ENCODE results near the gene EPS8L3.

The EPS8L3 gene

DNA sequence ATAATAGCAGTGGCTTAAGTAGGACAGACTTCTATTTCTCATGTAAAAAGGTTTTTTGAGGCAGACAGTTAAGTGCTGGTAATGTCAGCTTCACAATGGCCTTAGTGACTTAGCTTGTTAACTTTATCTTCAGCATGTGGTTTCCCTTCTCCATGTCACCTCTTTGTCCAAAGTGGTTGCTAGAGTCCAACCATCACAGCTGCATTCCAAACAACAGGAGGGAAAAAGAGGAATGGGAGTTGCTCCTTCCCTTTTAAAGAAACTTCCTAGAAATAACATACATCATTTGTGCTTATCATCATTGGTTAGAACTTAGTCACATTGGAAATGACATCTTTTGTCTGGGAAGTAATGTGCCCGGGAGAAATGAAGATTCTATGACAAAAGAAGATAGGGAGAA, 41.8 kb downstream of the EPS8L3 start:
- no peak for TF ChIP-seq POLR2A (IDR thresholded peaks at IDR 0.05; ENCODE audit: extremely low read depth, insufficient read length)
- TF ChIP-seq MYC (IDR thresholded peaks at IDR 0.05; ENCODE audit: low read depth, low read length): no peak
- TF ChIP-seq, protein P1, sequence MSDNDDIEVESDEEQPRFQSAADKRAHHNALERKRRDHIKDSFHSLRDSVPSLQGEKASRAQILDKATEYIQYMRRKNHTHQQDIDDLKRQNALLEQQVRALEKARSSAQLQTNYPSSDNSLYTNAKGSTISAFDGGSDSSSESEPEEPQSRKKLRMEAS (IDR thresholded peaks at IDR 0.05; ENCODE audit: low read depth, low read length): no peak
- TF ChIP-seq, protein P2, sequence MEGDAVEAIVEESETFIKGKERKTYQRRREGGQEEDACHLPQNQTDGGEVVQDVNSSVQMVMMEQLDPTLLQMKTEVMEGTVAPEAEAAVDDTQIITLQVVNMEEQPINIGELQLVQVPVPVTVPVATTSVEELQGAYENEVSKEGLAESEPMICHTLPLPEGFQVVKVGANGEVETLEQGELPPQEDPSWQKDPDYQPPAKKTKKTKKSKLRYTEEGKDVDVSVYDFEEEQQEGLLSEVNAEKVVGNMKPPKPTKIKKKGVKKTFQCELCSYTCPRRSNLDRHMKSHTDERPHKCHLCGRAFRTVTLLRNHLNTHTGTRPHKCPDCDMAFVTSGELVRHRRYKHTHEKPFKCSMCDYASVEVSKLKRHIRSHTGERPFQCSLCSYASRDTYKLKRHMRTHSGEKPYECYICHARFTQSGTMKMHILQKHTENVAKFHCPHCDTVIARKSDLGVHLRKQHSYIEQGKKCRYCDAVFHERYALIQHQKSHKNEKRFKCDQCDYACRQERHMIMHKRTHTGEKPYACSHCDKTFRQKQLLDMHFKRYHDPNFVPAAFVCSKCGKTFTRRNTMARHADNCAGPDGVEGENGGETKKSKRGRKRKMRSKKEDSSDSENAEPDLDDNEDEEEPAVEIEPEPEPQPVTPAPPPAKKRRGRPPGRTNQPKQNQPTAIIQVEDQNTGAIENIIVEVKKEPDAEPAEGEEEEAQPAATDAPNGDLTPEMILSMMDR (IDR thresholded peaks at IDR 0.05; ENCODE audit: low read depth, low read length): no peak
- no peak overlapping the region for H3K4me3 ChIP-seq (ENCODE audit: low read depth, low read length)
- no peak for DNase-seq (ENCODE audit: low read depth)

DNA sequence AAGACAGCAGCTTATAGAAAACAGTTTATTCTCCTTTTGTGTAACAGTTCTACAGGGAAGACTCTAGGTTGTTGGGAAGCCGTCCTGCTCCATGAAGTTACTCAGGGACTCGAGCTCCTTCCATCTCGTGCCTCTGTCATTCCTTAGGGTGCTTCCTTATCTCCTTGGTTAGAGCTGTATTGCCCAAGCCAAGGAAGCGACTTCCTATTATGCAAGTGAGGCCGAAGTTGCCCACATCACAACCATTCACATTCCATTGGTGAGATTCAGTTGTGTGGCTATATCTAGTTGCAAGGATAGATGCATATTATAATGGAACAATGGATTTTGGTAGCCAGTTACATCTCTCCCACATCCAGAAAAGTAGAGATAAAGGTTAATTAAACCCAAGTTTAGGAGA, 42.7 kb downstream of the EPS8L3 start:
- peak; percentile 7 for DNase-seq (ENCODE audit: low read depth)
- no peak overlapping the region for H3K4me3 ChIP-seq (ENCODE audit: low read depth, low read length)
- TF ChIP-seq, protein P2 (IDR thresholded peaks at IDR 0.05; ENCODE audit: low read depth, low read length): no peak
- no peak for TF ChIP-seq POLR2A (IDR thresholded peaks at IDR 0.05; ENCODE audit: extremely low read depth, insufficient read length)
- TF ChIP-seq, protein P1 (IDR thresholded peaks at IDR 0.05; ENCODE audit: low read depth, low read length): no peak
- no peak for TF ChIP-seq MYC (IDR thresholded peaks at IDR 0.05; ENCODE audit: low read depth, low read length)

DNA sequence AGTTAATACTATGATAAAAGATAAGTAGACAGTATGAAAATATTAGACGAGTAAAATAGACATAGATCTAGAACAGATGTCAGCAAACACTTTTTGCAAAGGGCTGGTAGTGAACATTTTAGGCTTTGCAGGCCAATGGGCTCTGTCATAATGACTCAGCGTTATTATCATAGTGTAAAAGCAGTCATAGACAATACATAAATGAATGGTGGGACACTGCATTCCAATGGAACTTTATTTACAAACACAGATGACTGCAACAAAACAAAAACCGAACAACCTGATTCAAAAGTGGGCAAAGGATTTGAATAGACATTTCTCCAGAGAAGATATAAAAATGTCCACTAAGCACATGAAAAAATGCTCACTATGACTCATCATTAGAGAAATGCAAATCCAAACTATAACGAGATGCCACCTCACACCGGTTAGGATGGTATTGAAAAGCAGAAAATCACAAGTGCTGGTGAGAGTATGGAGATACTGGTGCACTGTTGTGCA, 44.3 kb downstream of the EPS8L3 start:
- DNase-seq (ENCODE audit: low read depth): peak; percentile 31
- H3K4me3 ChIP-seq (ENCODE audit: low read depth, low read length): no peak overlapping the region
- TF ChIP-seq MYC (IDR thresholded peaks at IDR 0.05; ENCODE audit: low read depth, low read length) (no peak), POLR2A (IDR thresholded peaks at IDR 0.05; ENCODE audit: extremely low read depth, insufficient read length) (no peak)
- TF ChIP-seq, protein P2 (IDR thresholded peaks at IDR 0.05; ENCODE audit: low read depth, low read length): no peak
- TF ChIP-seq, protein P1 (IDR thresholded peaks at IDR 0.05; ENCODE audit: low read depth, low read length): no peak

DNA sequence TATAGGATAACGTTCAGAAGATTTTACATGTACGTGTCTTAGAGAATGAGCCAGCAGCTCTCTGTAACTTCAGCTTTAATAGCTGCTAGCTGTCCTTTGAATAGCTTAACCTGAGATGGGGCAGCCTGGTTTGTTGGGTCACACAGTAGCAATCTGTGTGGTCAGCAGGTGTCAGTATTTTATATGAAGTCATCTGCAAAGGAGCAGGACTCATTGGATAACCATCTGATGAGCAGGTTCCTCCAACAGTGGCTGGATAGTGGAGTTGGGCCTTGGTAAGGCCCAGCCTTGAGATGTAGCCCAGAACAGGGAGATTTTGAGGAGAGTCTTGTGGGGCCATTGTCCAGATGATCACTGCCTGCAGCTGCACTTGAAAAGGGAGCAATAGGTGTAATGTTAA, 45.2 kb downstream of the EPS8L3 start:
- DNase-seq (ENCODE audit: low read depth): peak; percentile 22
- no peak for TF ChIP-seq MYC (IDR thresholded peaks at IDR 0.05; ENCODE audit: low read depth, low read length)
- TF ChIP-seq, protein P1 (IDR thresholded peaks at IDR 0.05; ENCODE audit: low read depth, low read length): no peak
- no peak for TF ChIP-seq POLR2A (IDR thresholded peaks at IDR 0.05; ENCODE audit: extremely low read depth, insufficient read length)
- TF ChIP-seq, protein P2 (IDR thresholded peaks at IDR 0.05; ENCODE audit: low read depth, low read length): no peak
- no peak overlapping the region for H3K4me3 ChIP-seq (ENCODE audit: low read depth, low read length)

DNA sequence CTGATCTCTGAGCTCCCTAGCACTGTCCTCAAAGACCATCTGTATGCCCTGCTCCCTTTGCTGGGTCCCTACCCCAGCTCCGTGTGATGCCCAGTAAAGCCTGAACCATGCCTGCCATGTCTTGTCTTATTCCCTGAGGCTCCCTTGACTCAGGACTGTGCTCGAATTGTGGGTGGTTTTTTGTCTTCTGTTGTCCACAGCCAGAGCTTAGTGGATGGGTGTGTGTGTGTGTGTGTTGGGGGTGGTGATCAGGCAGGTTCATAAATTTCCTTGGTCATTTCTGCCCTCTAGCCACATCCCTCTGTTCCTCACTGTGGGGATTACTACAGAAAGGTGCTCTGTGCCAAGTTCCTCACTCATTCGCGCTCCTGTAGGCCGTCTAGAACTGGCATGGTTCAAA, 46.0 kb downstream of the EPS8L3 start:
- TF ChIP-seq, protein P1 (IDR thresholded peaks at IDR 0.05; ENCODE audit: low read depth, low read length): no peak
- no peak for TF ChIP-seq POLR2A (IDR thresholded peaks at IDR 0.05; ENCODE audit: extremely low read depth, insufficient read length)
- TF ChIP-seq, protein P2 (IDR thresholded peaks at IDR 0.05; ENCODE audit: low read depth, low read length): no peak
- TF ChIP-seq MYC (IDR thresholded peaks at IDR 0.05; ENCODE audit: low read depth, low read length): no peak
- no peak overlapping the region for H3K4me3 ChIP-seq (ENCODE audit: low read depth, low read length)
- no peak for DNase-seq (ENCODE audit: low read depth)
